Stimulated activated CD8-positive, alpha-beta memory T cell treated with anti-CD3 and anti-CD28 coated beads, Interleukin-7, amount 100 ng/mL, for 4 hours (primary cell): Measurements from ENCODE around the gene SAFB2.
"Not testable (repeated sequence)": the region's sequence is repeated elsewhere in the genome, so short reads cannot be mapped to it uniquely, and the experiment has no call there.

Experiments
- DNase-seq, 2 donors: peaks; one replicate each; pipeline ENCODE4 v3.0.0-alpha.2; 2020; ENCODE audit warnings: low read depth in 2 of 2

The SAFB2 gene

GRCh38 chr19:5632657-5633056 lies 10.1 kb upstream of the SAFB2 start:
- no peak for DNase-seq

- DNase-seq: no peak
Observed at GRCh38 chr19:5632241-5632612, 9.7 kb upstream of the SAFB2 start.

- no peak for DNase-seq
Observed at GRCh38 chr19:5631567-5632240, 9.1 kb upstream of the SAFB2 start.

- DNase-seq: no peak
Observed at GRCh38 chr19:5628919-5629481, 6.4 kb upstream of the SAFB2 start.

- no peak for DNase-seq
Observed at GRCh38 chr19:5628461-5628860, 5.9 kb upstream of the SAFB2 start.

- peak; percentile 15 to 22 for DNase-seq
Observed at GRCh38 chr19:5627395-5627904, 4.9 kb upstream of the SAFB2 start.

GRCh38 chr19:5625641-5626040 lies 3.1 kb upstream of the SAFB2 start:
- DNase-seq: no peak

- no peak for DNase-seq
Observed at GRCh38 chr19:5624741-5625278, 2.2 kb upstream of the SAFB2 start.

GRCh38 chr19:5624018-5624663 lies 1.6 kb upstream of the SAFB2 start:
- DNase-seq: no peak

- DNase-seq: no peak
Observed at GRCh38 chr19:5623397-5624017, 931 bp upstream of the SAFB2 start.

- DNase-seq: peak in 1 of 2 donors; percentile 13
Observed at GRCh38 chr19:5621945-5622464, 571 bp downstream of the SAFB2 start.

- DNase-seq: no peak
Observed at GRCh38 chr19:5621311-5621944, 1.1 kb downstream of the SAFB2 start.

- DNase-seq: no peak
Observed at GRCh38 chr19:5619946-5620345, 2.6 kb downstream of the SAFB2 start.

GRCh38 chr19:5618591-5618990 lies 4.0 kb downstream of the SAFB2 start:
- no peak for DNase-seq

GRCh38 chr19:5617080-5617479 lies 5.5 kb downstream of the SAFB2 start:
- no peak for DNase-seq

GRCh38 chr19:5615756-5616327 lies 6.7 kb downstream of the SAFB2 start:
- no peak for DNase-seq

GRCh38 chr19:5612891-5613865 lies 9.4 kb downstream of the SAFB2 start:
- DNase-seq: no peak

GRCh38 chr19:5609881-5610448 lies 12.6 kb downstream of the SAFB2 start:
- DNase-seq: no peak

GRCh38 chr19:5608766-5609165 lies 13.8 kb downstream of the SAFB2 start:
- DNase-seq: not testable (repeated sequence)

GRCh38 chr19:5608291-5608690 lies 14.3 kb downstream of the SAFB2 start:
- no peak for DNase-seq
